Measurements from ENCODE around the gene RNPEPL1. TPM values are rescaled to one million over a fixed set of nuclear protein-coding genes. Genes with fewer than 3 reads are reported as not detected.
"Not testable (repeated sequence)": the region's sequence is repeated elsewhere in the genome, so short reads cannot be mapped to it uniquely, and the experiment has no call there.

The RNPEPL1 gene
- total and polyA plus RNA-seq, 10 of the 15 experiments (the other 5 are each of a cell fraction or from before 2014, with no cell fraction given), result 0.24 to 49.5 (median 6.8) TPM

DNA sequence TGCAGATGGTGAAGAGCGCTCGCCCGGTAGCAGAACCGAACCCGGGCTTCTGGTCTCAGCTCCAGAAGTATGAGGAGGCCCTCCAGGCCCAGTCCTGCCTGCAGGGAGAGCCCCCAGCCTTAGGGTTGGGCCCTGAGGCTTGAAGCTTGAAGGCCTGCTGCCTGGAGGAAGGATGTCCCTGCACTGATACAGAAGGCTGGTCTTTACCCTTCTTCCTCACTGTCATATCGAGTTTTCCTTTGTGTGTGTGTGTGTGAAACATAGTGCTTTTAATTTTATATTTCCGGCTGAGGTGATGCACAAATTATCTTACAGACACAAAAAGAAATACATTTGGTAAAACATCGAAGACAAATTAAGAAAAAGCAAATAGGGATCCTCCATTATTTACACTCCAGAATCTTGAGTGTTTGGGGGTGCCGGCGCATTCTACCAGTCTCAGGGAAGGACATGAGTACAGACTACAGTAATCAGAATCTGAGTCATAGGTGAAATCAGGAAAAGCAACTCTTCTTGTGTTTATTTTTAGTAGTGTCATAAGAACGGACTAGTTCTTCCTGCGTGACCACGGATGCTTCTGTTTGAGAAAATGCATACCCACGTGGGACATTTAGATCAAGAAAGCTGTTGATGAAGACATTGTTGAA lies 6.8 kb upstream of the RNPEPL1 start (continued):
- no peak for TF ChIP-seq NFYA (IDR thresholded peaks at IDR 0.05; ENCODE audit: borderline replicate concordance, low read depth, low read length)
- TF ChIP-seq RUNX3 (IDR thresholded peaks at IDR 0.05; ENCODE audit: low read length), result no peak
- no peak for TF ChIP-seq TCF7 (IDR thresholded peaks at IDR 0.05; ENCODE audit: borderline replicate concordance)
- peak; percentile 66; the same call in 1 of the 2 replicates for TF ChIP-seq MXI1 (IDR thresholded peaks at IDR 0.05; ENCODE audit: low read depth, low read length)

DNA sequence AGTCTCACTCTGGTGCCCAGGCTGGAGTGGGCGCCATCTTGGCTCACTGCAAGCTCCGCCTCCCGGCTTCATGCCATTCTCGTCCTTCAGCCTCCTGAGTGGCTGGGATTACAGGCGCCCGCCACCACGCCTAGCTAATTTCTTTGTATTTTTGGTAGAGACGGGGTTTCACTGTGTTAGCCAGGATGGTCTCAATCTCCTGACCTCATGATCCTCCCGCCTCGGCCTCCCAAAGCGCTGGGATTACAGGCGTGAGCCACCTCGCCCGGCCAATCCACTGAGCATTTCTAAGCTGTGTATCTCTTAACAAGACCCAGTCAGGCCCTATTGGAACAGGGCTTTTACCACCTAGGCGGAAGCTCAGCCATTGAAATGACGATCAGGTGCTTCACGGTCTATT lies 5.1 kb upstream of the RNPEPL1 start:
- H3K4me2 ChIP-seq (ENCODE audit: control insufficient read depth, insufficient read depth); BruUV-seq (replicated peaks); H3K9me3 ChIP-seq (replicated peaks; ENCODE audit: control insufficient read depth, insufficient read depth, low read length); FAIRE-seq; H3K36me3 ChIP-seq (ENCODE audit: control insufficient read depth in 2 of 2, insufficient read depth in 2 of 2, low read length in 1 of 2); H3K27me3 ChIP-seq (replicated peaks in 1 of 2; ENCODE audit: control insufficient read depth in 2 of 2, insufficient read depth in 2 of 2, low read length in 1 of 2); intact Hi-C loops (cut with micrococcal nuclease; ENCODE audit: unreplicated experiment); H3K9ac ChIP-seq (ENCODE audit: control insufficient read depth, insufficient read depth, low read length); in situ Hi-C loops (cut with MboI); H4K20me1 ChIP-seq (ENCODE audit: control insufficient read depth, insufficient read depth); H3K27ac ChIP-seq (ENCODE audit: control insufficient read depth, insufficient read depth); H3K4me3 ChIP-seq; ATAC-seq; DNase-seq (ENCODE audit: low read depth, low spot score); H2AFZ ChIP-seq (ENCODE audit: control insufficient read depth, low read depth, low read length): not testable (repeated sequence)
- Histone ChIP-seq H3K79me2 (ENCODE audit: control insufficient read depth, insufficient read depth, low read length) (peaks cover 53% of the 10 kb centered on the region), H3K4me1 (ENCODE audit: control insufficient read depth, insufficient read depth, low read length) (peaks cover 55% of the 10 kb centered on the region)
- ChIA-PET SMC1A (ENCODE audit: uncharacterized antibody, unreplicated experiment) (interaction anchor here (1.1 to 12.1 kb wide), 4 partner anchors 12 to 58 kb away, joined by 3 to 124 read pairs (median 4); partner anchors contain the start of gene CAPN10), CTCF (interaction anchor here (7.8 to 7.9 kb wide), 2 partner anchors 21 to 49 kb away, joined by 45 to 196 read pairs; partner anchors contain the start of gene CAPN10), POLR2A (interaction anchor here (1.5 to 7.8 kb wide), 2 partner anchors 12 to 23 kb away, joined by 4 to 233 read pairs; partner anchors contain the start of gene CAPN10), RAD21 (ENCODE audit: unreplicated experiment) (interaction anchor here (1.7 to 11.7 kb wide), 4 partner anchors 21 to 49 kb away, joined by 3 to 206 read pairs (median 23); partner anchors contain the start of gene CAPN10)
- 98% methylated on average over 17 of the region's 17 CpGs for WGBS (ENCODE audit: insufficient coverage, insufficient replicate concordance, low lambda C conversion rate, missing lambda C conversion rate)

Data from GM12878 (cell line).